SW 1271 (cell line): ENCODE results near the gene TAF5.
"Not testable (repeated sequence)": the region's sequence is repeated elsewhere in the genome, so short reads cannot be mapped to it uniquely, and the experiment has no call there.

ENCODE experiments used
- DNase-seq, 2 experiments: peaks; one replicate each; lab custom pipeline; 2025; lab: John Stamatoyannopoulos, UW

Gene TAF5

GRCh38 chr10:103413564-103413963 lies 45.8 kb downstream of the TAF5 start:
- no peak for DNase-seq

GRCh38 chr10:103415581-103415980 lies 47.8 kb downstream of the TAF5 start:
- DNase-seq, result no peak

GRCh38 chr10:103416436-103417147 lies 48.8 kb downstream of the TAF5 start:
- peak; percentile 17 to 32 for DNase-seq

- not testable (repeated sequence) for DNase-seq
Observed at GRCh38 chr10:103417148-103417469, 49.3 kb downstream of the TAF5 start.

GRCh38 chr10:103417601-103418000 lies 49.8 kb downstream of the TAF5 start:
- DNase-seq, result no peak

- no peak for DNase-seq
Observed at GRCh38 chr10:103419101-103419500, 51.3 kb downstream of the TAF5 start.

- DNase-seq, result no peak
Observed at GRCh38 chr10:103423748-103424147, 56.0 kb downstream of the TAF5 start.

GRCh38 chr10:103427866-103428265 lies 60.1 kb downstream of the TAF5 start:
- DNase-seq, result no peak

- no peak for DNase-seq
Observed at GRCh38 chr10:103428989-103429643, 61.3 kb downstream of the TAF5 start.

GRCh38 chr10:103429647-103430046 lies 61.9 kb downstream of the TAF5 start:
- no peak for DNase-seq

DNA sequence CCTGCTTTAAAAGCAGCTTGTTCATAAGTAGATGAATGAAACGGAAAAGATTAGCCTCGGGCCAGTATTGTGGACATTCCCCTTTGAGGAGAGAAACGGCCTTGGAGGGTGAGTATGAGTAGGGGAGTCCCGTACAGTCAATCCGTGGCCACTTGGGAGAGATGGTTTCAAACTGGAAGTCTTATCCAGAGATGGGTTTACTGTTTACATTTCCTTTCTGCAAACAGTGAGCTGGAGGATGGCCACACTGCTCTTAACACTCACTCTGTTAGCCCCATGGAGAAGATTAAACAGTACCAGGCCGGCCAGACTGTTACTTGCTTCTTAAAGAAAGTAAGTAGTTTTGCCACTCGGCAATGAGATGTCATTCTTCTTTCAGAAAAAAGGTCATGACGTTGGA lies 64.1 kb downstream of the TAF5 start:
- no peak for DNase-seq

DNA sequence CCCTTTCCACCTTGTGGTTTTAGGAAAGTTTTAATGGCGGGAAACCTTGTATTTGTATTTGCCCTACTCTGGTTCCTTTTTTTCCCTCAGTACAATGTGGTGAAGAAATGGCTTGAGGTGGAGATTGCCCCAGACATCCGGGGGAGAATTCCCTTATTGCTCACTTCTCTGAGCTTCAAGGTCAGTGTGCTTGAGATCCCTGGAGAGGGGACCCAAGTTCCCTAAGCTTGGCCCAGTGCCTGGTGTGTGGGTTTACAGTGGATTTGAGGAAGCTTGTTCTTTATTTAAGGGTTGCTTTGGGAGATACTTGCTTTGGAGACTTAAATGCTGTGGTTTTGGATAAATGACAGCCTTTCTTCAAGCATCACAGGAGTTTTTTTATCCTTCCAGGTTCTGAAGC lies 66.1 kb downstream of the TAF5 start:
- DNase-seq, result no peak
